GM21447 (cell line): ENCODE results near the gene HCN4.

Source experiments
- ATAC-seq: cut with Tn5 transposase; IDR thresholded peaks from one replicate; pipeline ENCODE4 v1.9.1; 2021; ENCODE audit not compliant: unreplicated experiment

HCN4 gene

DNA sequence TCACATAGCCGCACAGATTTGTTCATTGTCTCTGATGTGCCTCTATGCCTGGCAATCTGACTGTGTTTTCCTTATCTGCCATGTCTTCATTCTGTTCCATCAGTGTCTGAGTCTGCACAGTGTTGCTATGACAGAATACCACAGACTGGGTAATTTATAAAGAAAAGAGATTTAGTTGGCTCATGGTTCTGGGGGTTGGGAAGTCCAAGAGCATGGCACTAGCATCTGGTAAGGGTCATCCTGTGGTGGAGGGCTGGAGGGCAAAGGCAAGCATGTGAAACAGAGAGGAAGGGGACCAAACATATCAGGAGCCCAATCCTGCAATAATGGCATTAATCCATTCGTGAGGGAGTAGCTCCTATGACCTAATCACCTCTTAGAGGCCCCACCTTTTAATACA is 11.9 kb upstream of the HCN4 start:
- no peak for ATAC-seq

- no peak for ATAC-seq
Measured at GRCh38 chr15:73378089-73378488, 9.3 kb upstream of the HCN4 start.

- ATAC-seq = no peak
Measured at GRCh38 chr15:73375755-73376305, 7.1 kb upstream of the HCN4 start.

GRCh38 chr15:73375012-73375411 is 6.3 kb upstream of the HCN4 start:
- no peak for ATAC-seq

- ATAC-seq = no peak
Measured at GRCh38 chr15:73374604-73375003, 5.8 kb upstream of the HCN4 start.

GRCh38 chr15:73373221-73373620 is 4.5 kb upstream of the HCN4 start:
- no peak for ATAC-seq

- ATAC-seq = no peak
Measured at GRCh38 chr15:73371812-73372211, 3.1 kb upstream of the HCN4 start.

- ATAC-seq = no peak
Measured at GRCh38 chr15:73370151-73370550, 1.4 kb upstream of the HCN4 start.

DNA sequence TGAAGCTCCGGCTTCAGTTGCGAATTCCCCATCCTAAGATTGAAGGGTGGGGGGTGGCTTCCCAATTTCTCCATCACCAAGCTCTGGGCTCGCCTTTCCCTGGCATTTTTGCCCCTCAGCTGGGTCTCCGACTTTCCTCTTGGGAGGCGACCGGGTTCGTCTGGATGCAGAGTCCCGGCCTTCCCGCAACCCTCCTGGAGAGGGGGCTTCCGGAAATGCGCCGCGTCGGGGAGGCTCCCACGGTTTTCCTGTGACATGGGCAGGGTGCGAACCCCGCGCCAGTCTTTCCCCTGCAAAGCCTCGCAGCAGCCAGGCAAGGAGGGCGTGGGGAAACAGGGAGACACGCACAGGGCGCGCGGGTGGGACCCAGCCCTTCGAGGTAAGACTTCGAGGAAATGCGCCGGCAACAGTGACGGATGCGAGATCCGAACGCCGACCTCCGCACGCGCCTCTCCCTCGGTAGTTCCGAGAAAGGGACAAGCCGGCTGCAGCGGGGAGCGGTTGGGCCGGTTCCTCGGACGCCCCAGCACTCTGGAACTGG is 466 bp upstream of the HCN4 start:
- no peak for ATAC-seq

GRCh38 chr15:73367624-73368300 is 996 bp downstream of the HCN4 start:
- ATAC-seq = no peak

- no peak for ATAC-seq
Measured at GRCh38 chr15:73366766-73367623, 1.8 kb downstream of the HCN4 start.

DNA sequence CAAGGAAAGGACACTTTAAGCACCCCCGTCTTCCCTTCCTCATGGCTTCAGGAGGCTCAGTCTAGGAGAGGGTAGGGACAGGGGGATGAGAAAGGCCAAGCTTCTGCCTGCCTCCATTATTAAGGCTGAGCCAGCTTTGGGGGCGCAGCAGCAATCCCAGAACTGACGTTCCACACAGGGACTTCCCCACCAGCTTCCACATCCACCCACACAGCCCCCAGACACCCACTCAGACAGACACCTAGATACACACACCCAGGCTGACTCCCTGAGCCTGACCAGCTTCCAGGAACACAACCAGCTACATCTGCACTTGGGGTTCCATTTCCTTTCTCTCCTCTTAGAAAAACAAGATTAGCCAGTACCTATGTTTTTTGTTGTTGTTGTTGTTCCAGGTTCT is 4.7 kb downstream of the HCN4 start:
- no peak for ATAC-seq

DNA sequence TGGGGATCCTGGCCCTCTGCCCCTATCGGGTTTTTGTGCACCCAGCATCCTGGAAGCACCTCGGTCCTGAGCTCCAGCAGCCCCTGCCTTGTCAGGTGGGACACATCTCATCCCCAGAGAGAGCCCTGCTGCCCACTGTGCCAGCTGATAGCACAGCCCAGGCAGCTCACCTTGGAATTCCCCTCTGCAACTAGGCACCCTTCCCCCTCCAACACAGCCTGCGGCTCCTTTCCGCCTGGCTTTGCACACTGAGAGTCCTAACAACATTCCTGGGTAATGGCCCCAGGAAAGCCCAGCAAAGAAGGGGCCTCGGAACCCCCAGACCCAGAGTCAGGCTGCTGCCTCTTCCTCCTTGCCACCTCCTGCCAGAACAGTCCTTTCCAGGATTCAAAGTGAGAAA is 5.9 kb downstream of the HCN4 start:
- ATAC-seq = no peak

GRCh38 chr15:73361337-73361736 is 7.4 kb downstream of the HCN4 start:
- no peak for ATAC-seq

GRCh38 chr15:73359651-73360050 is 9.1 kb downstream of the HCN4 start:
- no peak for ATAC-seq

- no peak for ATAC-seq
Measured at GRCh38 chr15:73357999-73358665, 10.6 kb downstream of the HCN4 start.

DNA sequence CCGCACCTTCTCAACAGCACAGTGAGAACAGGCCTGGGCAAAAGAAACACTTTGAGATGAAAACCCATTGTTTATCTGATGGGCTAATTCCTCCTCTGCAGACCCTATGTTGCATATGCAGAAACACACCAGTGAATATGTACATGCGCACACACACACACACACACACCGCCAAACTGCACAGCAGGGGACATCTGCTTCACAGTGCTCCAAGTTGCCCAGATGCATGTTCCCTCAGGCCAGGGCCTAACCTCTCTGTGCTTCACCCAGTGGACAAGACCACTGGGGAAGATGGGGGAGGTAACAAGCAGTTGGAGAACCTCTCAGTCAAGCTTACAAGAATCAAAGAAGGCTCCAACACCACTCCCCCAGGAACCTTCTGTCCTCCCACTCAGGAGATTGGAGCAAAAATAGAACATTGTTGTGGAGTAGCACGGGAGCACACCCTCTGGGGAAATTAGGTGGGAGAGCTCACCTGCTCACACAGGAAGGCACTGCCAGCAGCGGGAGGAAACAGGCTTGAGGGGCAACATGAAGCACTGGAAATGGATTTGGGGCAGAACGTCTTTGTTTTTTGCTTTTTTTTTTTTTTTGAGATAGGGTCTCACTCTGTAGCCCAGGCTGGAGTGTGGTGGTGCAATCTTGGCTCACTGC is 13.0 kb downstream of the HCN4 start:
- ATAC-seq = no peak

DNA sequence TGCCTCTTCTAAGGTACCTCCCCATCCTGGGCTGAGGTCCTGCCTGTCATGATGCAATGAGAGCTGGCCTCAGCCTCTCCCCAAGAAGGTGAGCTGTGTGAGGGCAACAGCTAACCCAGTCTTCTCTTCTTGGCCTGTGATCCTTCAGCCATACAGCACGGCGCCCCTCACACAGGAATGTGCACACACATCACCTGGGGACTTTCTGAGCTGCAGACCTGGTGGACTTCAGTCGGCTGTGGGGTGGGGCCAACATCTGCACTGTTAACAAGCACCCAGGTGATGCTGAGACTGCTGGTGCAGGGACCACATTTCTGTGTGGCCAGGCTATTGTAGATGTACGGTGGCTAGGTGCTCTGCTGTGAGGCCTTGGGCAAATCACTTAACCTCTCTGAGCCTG is 14.5 kb downstream of the HCN4 start:
- ATAC-seq = no peak

DNA sequence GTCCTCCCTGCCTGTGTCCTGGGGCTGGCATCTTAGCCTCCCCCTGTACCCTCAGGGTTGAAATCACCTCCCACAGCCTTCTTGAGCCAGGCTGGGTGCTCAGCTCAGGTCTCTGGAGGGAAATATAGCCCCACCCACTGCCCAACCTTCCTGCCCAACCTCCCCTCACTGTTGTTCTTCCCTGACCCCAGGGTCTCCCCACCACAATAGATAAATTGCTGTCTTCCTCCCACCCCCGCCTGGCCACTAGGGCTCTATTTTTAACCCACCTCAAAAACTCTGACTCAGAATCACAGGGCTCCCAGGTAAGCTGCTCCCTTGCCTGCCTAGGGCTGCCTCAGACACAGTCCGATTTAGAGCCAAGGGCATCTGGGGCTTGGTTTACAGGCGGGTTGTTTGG is 15.0 kb downstream of the HCN4 start:
- no peak for ATAC-seq

DNA sequence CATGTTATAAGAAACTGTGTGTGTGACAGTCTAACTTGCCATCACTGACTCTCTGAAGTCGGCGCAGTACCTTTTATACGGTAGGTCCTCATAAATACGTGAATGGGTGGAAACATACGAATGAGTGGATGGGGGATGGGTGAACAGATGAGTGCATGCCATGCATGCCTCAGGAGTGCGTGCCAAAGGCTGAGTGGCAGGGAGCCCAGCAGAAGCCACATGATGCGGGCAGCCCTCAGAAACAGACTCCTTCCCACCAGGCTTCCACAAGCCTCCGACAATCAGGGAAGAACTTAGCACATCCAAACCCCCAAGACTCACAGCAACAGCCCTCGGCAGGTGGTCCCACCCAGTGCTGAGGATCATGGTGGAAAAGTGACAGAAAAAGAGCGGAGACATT is 16.7 kb downstream of the HCN4 start:
- no peak for ATAC-seq

- ATAC-seq = no peak
Measured at GRCh38 chr15:73349191-73349590, 19.6 kb downstream of the HCN4 start.
